ENCODE results near the gene FANCI. TPM values are rescaled to one million over a fixed set of nuclear protein-coding genes. Genes with fewer than 3 reads are reported as not detected.

FANCI gene
- total and polyA plus RNA-seq, 2 of the 13 experiments (the other 11 are each of a cell fraction or from before 2014, with no cell fraction given) = 15.7 to 68.8 TPM

- no peak for TF ChIP-seq ZGPAT (CRISPR knock-in tag; IDR thresholded peaks at IDR 0.05)
- no peak for TF ChIP-seq ZNF772 (CRISPR knock-in tag; IDR thresholded peaks at IDR 0.05)
- no peak for TF ChIP-seq ZNF282 (IDR thresholded peaks at IDR 0.05; ENCODE audit: partially characterized antibody)
- no peak for TF ChIP-seq ZNF746 (CRISPR knock-in tag; IDR thresholded peaks at IDR 0.05)
- no peak for TF ChIP-seq ZNF563 (CRISPR knock-in tag; IDR thresholded peaks at IDR 0.05)
- TF ChIP-seq GTF3A (CRISPR knock-in tag; conservative IDR thresholded peaks at IDR 0.05) = no peak
- TF ChIP-seq RNF2 (conservative IDR thresholded peaks at IDR 0.05; ENCODE audit: low read depth) = no peak
- no peak for TF ChIP-seq ZFP36 (IDR thresholded peaks at IDR 0.05; ENCODE audit: borderline replicate concordance, low read depth, low read length, partially characterized antibody)
Measured at GRCh38 chr15:89330119-89330518, 86.3 kb downstream of the FANCI start (continued).

- Histone ChIP-seq H3K4me1 (ENCODE audit: insufficient read depth, low read length) (peaks cover 42% of the 10 kb centered on the region), H3K27ac (ENCODE audit: extremely low read length, insufficient read depth, low read length) (no peak overlapping the region), H3K36me3 (replicated peaks in 1 of 2; ENCODE audit: control insufficient read depth in 1 of 2, insufficient read depth in 2 of 2, low read length in 2 of 2) (peaks cover 35 to 65% of the 10 kb centered on the region in 2 experiments), H3K4me3 (replicated peaks in 1 of 3; ENCODE audit: insufficient read depth in 1 of 3, low read depth in 2 of 3, low read length in 3 of 3) (no peak overlapping the region), H2AFZ (ENCODE audit: low read length) (no peak overlapping the region), H3K27me3 (ENCODE audit: control insufficient read depth in 1 of 2, insufficient read depth in 2 of 2, low read length in 2 of 2) (no peaks in the 10 kb centered on the region; a peak in 2 of 5 replicates), H3K9me3 (ENCODE audit: low read length) (no peaks in the 10 kb centered on the region), H3K4me2 (ENCODE audit: low read depth, low read length) (peak overlapping the region; percentile 31), H3K79me2 (ENCODE audit: insufficient read depth, low read length) (peaks cover 27% of the 10 kb centered on the region), H4K20me1 (ENCODE audit: insufficient read depth, low read length) (peaks cover 7% of the 10 kb centered on the region; the same call in 1 of the 2 replicates), H3K9ac (ENCODE audit: insufficient read depth, low read depth, low read length) (no peak overlapping the region)
- intact Hi-C loops (cut with micrococcal nuclease; ENCODE audit: unreplicated experiment) (no loop called here), in situ Hi-C loops (cut with HindIII; ENCODE audit: extremely low pct_ligation_motif_present, low pct_unique_long_range_greater_than_20kb) (no loop called here)
- ATAC-seq (no peak), DNase-seq (ENCODE audit: low spot score) (no peak), FAIRE-seq (no peak)
- ChIA-PET CTCF (ENCODE audit: low intra/inter-chr PET ratio, low total read pairs) (no interaction called here), POLR2A (no interaction called here)
- no peak for TF ChIP-seq CENPBD1 (CRISPR knock-in tag; IDR thresholded peaks at IDR 0.05; ENCODE audit: borderline replicate concordance, low read depth)
- TF ChIP-seq ZKSCAN1 (IDR thresholded peaks at IDR 0.05; ENCODE audit: low read length) = no peak
- TF ChIP-seq EEA1 (CRISPR knock-in tag; IDR thresholded peaks at IDR 0.05; ENCODE audit: borderline replicate concordance) = no peak
- TF ChIP-seq ZNF792 (CRISPR knock-in tag; IDR thresholded peaks at IDR 0.05) = no peak
- no peak for TF ChIP-seq ZMYM2 (CRISPR knock-in tag; IDR thresholded peaks at IDR 0.05)
- no peak for TF ChIP-seq MXI1 (IDR thresholded peaks at IDR 0.05; ENCODE audit: borderline replicate concordance, low read depth, low read length)
- TF ChIP-seq ATF7 (IDR thresholded peaks at IDR 0.05) = no peak
- no peak for TF ChIP-seq ATF7 (CRISPR knock-in tag; IDR thresholded peaks at IDR 0.05)
- 88% methylated on average over 7 of the region's 7 CpGs for WGBS (ENCODE audit: low lambda C conversion rate)
- no TSS peak for BruUV-seq (replicated peaks)
Measured at GRCh38 chr15:89330881-89331595, 87.3 kb downstream of the FANCI start.

Data from HepG2 (cell line).